Fibroblast of mammary gland (primary cell): Measurements from ENCODE around the gene CCBE1.

ENCODE experiments used
- DNase-seq: peaks from one replicate; pipeline ENCODE4 v3.0.0-alpha.2; 2010; ENCODE audit warnings: low read depth
- H3K4me3 ChIP-seq: 2 replicates; pipeline ENCODE4 v1.5.1; 2011; ENCODE audit warnings: low read depth, mild to moderate bottlenecking, low read length, moderate library complexity; ENCODE audit not compliant: control insufficient read depth
- CTCF ChIP-seq: conservative IDR thresholded peaks from 2 replicates; pipeline ENCODE4 v1.5.1; 2011; ENCODE audit warnings: low read depth, low read length, inconsistent platforms; ENCODE audit not compliant: control insufficient read depth, insufficient read depth

CCBE1 gene

DNA sequence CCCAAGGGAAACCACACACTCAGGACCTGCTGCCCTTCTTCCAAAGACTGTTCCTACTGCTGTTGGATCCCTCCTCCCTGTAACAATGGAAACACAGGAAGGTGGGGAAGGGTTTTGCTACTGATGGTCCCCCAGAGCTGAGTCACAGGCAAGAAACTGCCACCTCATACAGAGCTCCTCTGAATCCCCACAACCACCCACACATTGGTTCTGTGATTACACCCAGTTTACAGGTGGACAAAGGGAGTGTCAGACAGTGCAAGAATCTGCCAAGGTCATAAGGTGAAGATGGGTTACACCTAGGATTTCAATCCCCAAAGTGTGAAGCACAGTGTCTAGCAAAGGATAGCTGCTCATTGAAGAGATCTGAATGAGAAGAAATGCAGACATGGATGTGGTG is 196.5 kb downstream of the CCBE1 start:
- DNase-seq = peak; percentile 28
- no peak for TF ChIP-seq CTCF
- H3K4me3 ChIP-seq = no peak overlapping the region

GRCh38 chr18:59498506-59499086 is 198.6 kb downstream of the CCBE1 start:
- no peak for TF ChIP-seq CTCF
- H3K4me3 ChIP-seq = no peak overlapping the region
- DNase-seq = no peak

- H3K4me3 ChIP-seq = no peak overlapping the region
- DNase-seq = no peak
- no peak for TF ChIP-seq CTCF
These were observed 204.3 kb downstream of the CCBE1 start for GRCh38 chr18:59492756-59493421.

GRCh38 chr18:59488899-59489298 is 208.3 kb downstream of the CCBE1 start:
- no peak for TF ChIP-seq CTCF
- no peak for DNase-seq
- no peak overlapping the region for H3K4me3 ChIP-seq

- no peak overlapping the region for H3K4me3 ChIP-seq
- no peak for DNase-seq
- no peak for TF ChIP-seq CTCF
These were observed 211.8 kb downstream of the CCBE1 start for GRCh38 chr18:59485382-59485781.

DNA sequence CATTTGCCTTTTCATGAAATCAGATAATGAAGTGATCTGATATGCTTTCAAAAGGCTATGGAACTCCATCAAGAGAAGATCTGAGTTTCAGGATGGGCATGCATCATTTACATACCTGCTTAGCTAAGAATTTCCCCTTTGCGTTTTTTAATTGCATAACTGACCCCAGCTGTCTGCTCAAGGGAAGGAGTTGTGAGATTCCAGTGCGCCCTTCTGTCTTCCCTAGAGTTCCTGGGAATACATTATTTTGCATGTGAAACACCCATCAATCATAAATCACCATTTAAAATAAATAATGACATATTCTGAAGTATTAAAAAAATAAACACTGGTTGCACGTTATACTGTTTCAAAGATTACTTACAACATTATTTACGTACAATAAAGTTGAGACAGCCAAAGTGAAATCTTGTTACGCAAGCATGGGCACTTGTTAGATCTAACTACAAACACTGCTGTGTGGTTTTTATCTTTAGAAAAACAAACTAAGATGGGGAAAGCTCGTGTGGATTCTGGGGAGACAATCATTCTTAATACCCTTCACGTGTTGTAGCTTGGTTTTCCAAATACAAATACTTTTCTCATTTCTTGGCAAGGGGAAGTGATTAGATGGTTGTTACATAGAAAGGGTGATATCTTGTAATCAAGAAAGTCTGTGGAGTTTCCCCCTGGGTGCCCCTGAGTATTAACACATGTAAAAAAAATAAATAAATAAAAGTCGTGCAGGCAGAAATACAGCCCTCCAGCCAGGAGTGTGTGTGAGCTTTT is 212.5 kb downstream of the CCBE1 start:
- DNase-seq = peak; percentile 75
- no peak for TF ChIP-seq CTCF

More for the DNA sequence above, 212.5 kb downstream of the CCBE1 start:
- H3K4me3 ChIP-seq = no peak overlapping the region
